Panc1 (cell line): ENCODE measurements around the gene CCDC86. TPM values are rescaled to one million over a fixed set of nuclear protein-coding genes. Genes with fewer than 3 reads are reported as not detected.

Source experiments
- ATAC-seq: fragments of 200-7000 bp; cut with Tn5 transposase; 2 replicates; pipeline ENCODE4 v1.9.1; 2020; ENCODE audit warnings: mild to moderate bottlenecking, moderate library complexity
- BruUV-seq: library from RNA; stranded (reverse); fragments of 400-500 nt; replicated peaks from 2 replicates; lab custom pipeline; 2021; lab: Mats Ljungman, UMichigan
- CTCF ChIA-PET: fragments of 300-600 bp; sonication (Branson Sonifier 250); formaldehyde crosslinking; loops from one replicate; lab custom pipeline; 2022; ENCODE audit warnings: antibody characterized with exemption; lab: Charles Lee
- POLR2A ChIA-PET: fragments of 300-600 bp; sonication (Branson Sonifier 250); formaldehyde crosslinking; loops from one replicate; lab custom pipeline; 2022; ENCODE audit warnings: antibody characterized with exemption; lab: Charles Lee
- DNase-seq: peaks from one replicate; pipeline ENCODE4 v3.0.0-alpha.2; 2010; ENCODE audit warnings: low read depth, low spot score
- H3K27ac ChIP-seq: 2 replicates; pipeline ENCODE4 v1.5.1; 2011; ENCODE audit warnings: mild to moderate bottlenecking, low read length, inconsistent platforms
- H3K27me3 ChIP-seq: fragments of 200-500 bp; sonication (Bioruptor generic); 2 replicates; pipeline ENCODE4 v1.6.0; 2014; ENCODE audit warnings: low read length, inconsistent platforms; ENCODE audit not compliant: control insufficient read depth, insufficient read depth
- H3K36me3 ChIP-seq: fragments of 200-500 bp; sonication (Bioruptor generic); 2 replicates; pipeline ENCODE4 v1.5.1; 2014; ENCODE audit warnings: inconsistent platforms, mild to moderate bottlenecking, low read length, moderate library complexity; ENCODE audit not compliant: control insufficient read depth, insufficient read depth
- H3K4me1 ChIP-seq: 2 replicates; pipeline ENCODE4 v1.5.1; 2011; ENCODE audit warnings: inconsistent platforms, mild to moderate bottlenecking, low read length, moderate library complexity; ENCODE audit not compliant: control insufficient read depth, insufficient read depth
- H3K4me3 ChIP-seq, 2 experiments: 2 replicates each; pipeline ENCODE4 v1.5.1; 2011 to 2012; ENCODE audit warnings: low read depth in 2 of 2, low read length in 2 of 2, mild to moderate bottlenecking in 2 of 2, inconsistent platforms in 1 of 2, moderate library complexity in 1 of 2
- H3K9me3 ChIP-seq: fragments of 200-500 bp; sonication (Bioruptor generic); 2 replicates; pipeline ENCODE4 v1.5.1; 2014; ENCODE audit warnings: low read depth, mild to moderate bottlenecking, inconsistent platforms, low read length, moderate library complexity; ENCODE audit not compliant: control insufficient read depth, insufficient read depth
- CTCF ChIP-seq: fragments of 450-650 bp; IDR thresholded peaks from 2 replicates; pipeline ENCODE4 v1.5.1; 2017; ENCODE audit warnings: mild to moderate bottlenecking
- POLR2AphosphoS5 ChIP-seq: IDR thresholded peaks from 2 replicates; pipeline ENCODE4 v1.6.1; 2012; ENCODE audit warnings: mild to moderate bottlenecking, low read depth, low read length, moderate library complexity
- REST ChIP-seq, 2 experiments: IDR thresholded peaks; 2 replicates each; pipeline ENCODE4 v1.6.1; 2011 to 2012; ENCODE audit warnings: low read depth in 2 of 2, control low read depth in 1 of 2, low read length in 1 of 2, mild to moderate bottlenecking in 1 of 2, moderate library complexity in 1 of 2; ENCODE audit not compliant: insufficient read depth in 1 of 2
- SIN3A ChIP-seq: IDR thresholded peaks from 2 replicates; pipeline ENCODE4 v1.6.1; 2012; ENCODE audit warnings: low read depth, mild to moderate bottlenecking, low read length, moderate library complexity, borderline replicate concordance; ENCODE audit not compliant: insufficient read depth
- TCF7L2 ChIP-seq: IDR thresholded peaks from 2 replicates; pipeline ENCODE4 v1.6.1; 2011; ENCODE audit warnings: mild to moderate bottlenecking, low read depth, low read length, inconsistent platforms
- in situ Hi-C: cut with HindIII; loops from 2 replicates; pipeline ENCODE4 v1.10.0; 2016; ENCODE audit warnings: low sequenced_read_pairs, low pct_unique_long_range_greater_than_20kb
- intact Hi-C: fragments of 100-400 bp; cut with micrococcal nuclease; formaldehyde crosslinking; loops from one replicate; pipeline ENCODE4 v1.10.0; 2022; ENCODE audit not compliant: unreplicated experiment
- total RNA-seq: library from RNA; stranded (reverse); gene quantifications from one replicate; pipeline ENCODE4 v1.2.1, GENCODE V29; 2021; ENCODE audit not compliant: unreplicated experiment

CCDC86 gene
- total RNA-seq, 1 experiment from 2014 or later = 70.2 TPM

GRCh38 chr11:60869451-60869825, 27.5 kb downstream of the CCDC86 start:
- Histone ChIP-seq H3K36me3 (no peaks in the 10 kb centered on the region), H3K27ac (no peak overlapping the region), H3K9me3 (no peaks in the 10 kb centered on the region), H3K4me3 (no peak overlapping the region), H3K4me1 (no peaks in the 10 kb centered on the region), H3K27me3 (no peaks in the 10 kb centered on the region)
- CTCF ChIA-PET = no interaction called here
- in situ Hi-C loops (no loop called here), intact Hi-C loops (no loop called here)
- DNase-seq (no peak), ATAC-seq (no peak)
- POLR2A ChIA-PET = no interaction called here
- TF ChIP-seq REST (IDR thresholded peaks at IDR 0.05; ENCODE audit: insufficient read depth in 1 of 2, low read depth in 2 of 2, low read length in 1 of 2) (no peak), POLR2AphosphoS5 (no peak), CTCF (no peak), SIN3A (no peak), TCF7L2 (no peak)
- no TSS peak for BruUV-seq

- POLR2A ChIA-PET = no interaction called here
- H3K4me3 ChIP-seq = no peak overlapping the region
- no TSS peak for BruUV-seq
- ATAC-seq (no peak), DNase-seq (no peak)
- H3K27me3 ChIP-seq = no peaks in the 10 kb centered on the region
- no peak for TF ChIP-seq POLR2AphosphoS5
- TF ChIP-seq REST (IDR thresholded peaks at IDR 0.05; ENCODE audit: insufficient read depth in 1 of 2, low read depth in 2 of 2, low read length in 1 of 2) = no peak
- TF ChIP-seq SIN3A = no peak
- TF ChIP-seq CTCF = no peak
- TF ChIP-seq TCF7L2 = no peak
- CTCF ChIA-PET = no interaction called here
- no peaks in the 10 kb centered on the region for H3K36me3 ChIP-seq
- H3K9me3 ChIP-seq = no peaks in the 10 kb centered on the region
- intact Hi-C loops (no loop called here), in situ Hi-C loops (no loop called here)
- no peak overlapping the region for H3K27ac ChIP-seq
- H3K4me1 ChIP-seq = no peaks in the 10 kb centered on the region
Observed at GRCh38 chr11:60870276-60870675, 28.4 kb downstream of the CCDC86 start.
